Right atrium auricular region (tissue), 2 donors: Measurements from ENCODE around the gene IRAK1. TPM values are rescaled to one million over a fixed set of nuclear protein-coding genes. Genes with fewer than 3 reads are reported as not detected.

Experiments
- DNase-seq: peaks from one replicate; pipeline ENCODE4 v3.0.0-alpha.2; 2019; ENCODE audit warnings: low spot score
- H3K27ac ChIP-seq, 2 donors: fragments of 200-600 bp; sonication (generic); 1 replicate in 1 of 2; 2 replicates in 1 of 2; pipeline ENCODE4 v1.5.1; 2016 to 2019
- H3K27me3 ChIP-seq, 2 donors: fragments of 200-600 bp; sonication (generic); one replicate each; pipeline versions ENCODE4 v1.5.1 to v1.6.0; 2017 to 2019
- H3K36me3 ChIP-seq: fragments of 200-600 bp; sonication (generic); one replicate; pipeline ENCODE4 v1.5.1; 2016
- H3K4me1 ChIP-seq, 2 donors: fragments of 200-600 bp; sonication (generic); one replicate each; pipeline versions ENCODE4 v1.5.1 to v1.6.0; 2017 to 2019
- H3K4me3 ChIP-seq, 2 donors: fragments of 200-600 bp; sonication (generic); 1 replicate in 1 of 2; 2 replicates in 1 of 2; pipeline ENCODE4 v1.5.1; 2017 to 2019; ENCODE audit warnings: mild to moderate bottlenecking in 1 of 2, moderate library complexity in 1 of 2
- H3K9me3 ChIP-seq, 2 donors: fragments of 200-600 bp; sonication (generic); one replicate each; pipeline ENCODE4 v1.5.1; 2019
- CTCF ChIP-seq, 2 donors: fragments of 200-600 bp; sonication (generic); IDR thresholded peaks; one replicate each; pipeline ENCODE4 v1.5.1; 2019; ENCODE audit warnings: antibody characterized with exemption in 2 of 2
- total RNA-seq, 2 donors: library from RNA; depleted of rRNA; stranded (reverse); fragments of >200 nt; gene quantifications; one replicate each; pipeline ENCODE4 v1.1.0, GENCODE V29; 2016

Gene IRAK1
- total RNA-seq, 2 donors from 2014 or later: 27.5 to 37.1 TPM

GRCh38 chrX:154039577-154039976 lies 19.9 kb upstream of the IRAK1 start:
- H3K4me3 ChIP-seq: no peak overlapping the region
- no peaks in the 10 kb centered on the region for H3K27me3 ChIP-seq
- no peak for TF ChIP-seq CTCF (IDR thresholded peaks at IDR 0.05)
- DNase-seq: no peak
- H3K4me1 ChIP-seq: peaks cover 0 to 49% of the 10 kb centered on the region in 2 donors
- no peaks in the 10 kb centered on the region for H3K9me3 ChIP-seq
- H3K36me3 ChIP-seq: no peaks in the 10 kb centered on the region
- peak overlapping the region in 1 of 2 donors; percentile 5 for H3K27ac ChIP-seq

GRCh38 chrX:154038656-154039055 lies 19.0 kb upstream of the IRAK1 start:
- no peak for TF ChIP-seq CTCF (IDR thresholded peaks at IDR 0.05)
- Histone ChIP-seq H3K27ac (no peak overlapping the region), H3K4me3 (no peak overlapping the region), H3K4me1 (peaks cover 0 to 40% of the 10 kb centered on the region in 2 donors), H3K9me3 (no peaks in the 10 kb centered on the region), H3K36me3 (no peaks in the 10 kb centered on the region), H3K27me3 (no peaks in the 10 kb centered on the region)
- DNase-seq: no peak

- TF ChIP-seq CTCF (IDR thresholded peaks at IDR 0.05): no peak
- H3K36me3 ChIP-seq: no peaks in the 10 kb centered on the region
- H3K4me1 ChIP-seq: peaks cover 0 to 36% of the 10 kb centered on the region in 2 donors
- no peak overlapping the region for H3K4me3 ChIP-seq
- H3K27me3 ChIP-seq: no peaks in the 10 kb centered on the region
- no peaks in the 10 kb centered on the region for H3K9me3 ChIP-seq
- no peak overlapping the region for H3K27ac ChIP-seq
- DNase-seq: no peak
Measured at GRCh38 chrX:154037754-154038153, 18.1 kb upstream of the IRAK1 start.

GRCh38 chrX:154036513-154036912 lies 16.8 kb upstream of the IRAK1 start:
- Histone ChIP-seq H3K9me3 (no peaks in the 10 kb centered on the region), H3K4me1 (peaks cover 0 to 28% of the 10 kb centered on the region in 2 donors), H3K4me3 (no peak overlapping the region), H3K36me3 (peaks cover 10% of the 10 kb centered on the region), H3K27me3 (no peaks in the 10 kb centered on the region), H3K27ac (no peak overlapping the region)
- TF ChIP-seq CTCF (IDR thresholded peaks at IDR 0.05): no peak
- no peak for DNase-seq

GRCh38 chrX:154033848-154034247 lies 14.1 kb upstream of the IRAK1 start:
- no peak overlapping the region for H3K4me3 ChIP-seq
- H3K27ac ChIP-seq: no peak overlapping the region
- H3K27me3 ChIP-seq: no peaks in the 10 kb centered on the region
- H3K9me3 ChIP-seq: no peaks in the 10 kb centered on the region
- peaks cover 32% of the 10 kb centered on the region for H3K36me3 ChIP-seq
- peaks cover 0 to 11% of the 10 kb centered on the region in 2 donors for H3K4me1 ChIP-seq
- DNase-seq: no peak
- TF ChIP-seq CTCF (IDR thresholded peaks at IDR 0.05): no peak

- H3K36me3 ChIP-seq: peaks cover 32% of the 10 kb centered on the region
- peaks cover 0 to 17% of the 10 kb centered on the region in 2 donors for H3K4me1 ChIP-seq
- no peak overlapping the region for H3K4me3 ChIP-seq
- H3K27ac ChIP-seq: no peak overlapping the region
- no peak for DNase-seq
- no peaks in the 10 kb centered on the region for H3K27me3 ChIP-seq
- no peak for TF ChIP-seq CTCF (IDR thresholded peaks at IDR 0.05)
- H3K9me3 ChIP-seq: no peaks in the 10 kb centered on the region
Measured at GRCh38 chrX:154032653-154033052, 13.0 kb upstream of the IRAK1 start.
